ENCODE measurements around the gene CST9.
A peak's percentile ranks its signal among the peaks of the same experiment; 100 is the strongest.
"Not testable (repeated sequence)": the region's sequence is repeated elsewhere in the genome, so short reads cannot be mapped to it uniquely, and the experiment has no call there.

CST9 gene

GRCh38 chr20:23637282-23638221 lies 31.8 kb upstream of the CST9 start, which contains the start of gene CST3:
CST3 (minus strand) TSS chr20:23637955; CDS start chr20:23637862, 93 bp downstream.
- Histone ChIP-seq H3K27me3 (no peaks in the 10 kb centered on the region), H3K4me3 (peak within 1 kb of the TSS; percentile 88), H3K27ac (peak within 1 kb of the TSS; percentile 94), H3K9ac (peak within 1 kb of the TSS; percentile 86), H3K4me1 (peaks cover 79% of the 10 kb centered on the region), H3K36me3 (peaks cover 12% of the 10 kb centered on the region), H3K9me3 (no peaks in the 10 kb centered on the region), H4K20me1 (peaks cover 9% of the 10 kb centered on the region; the same call in 1 of the 2 replicates), H3K4me2 (peak within 1 kb of the TSS; percentile 99)
- no peak for TF ChIP-seq Cebpa-rat (IDR thresholded peaks at IDR 0.05)

DNA sequence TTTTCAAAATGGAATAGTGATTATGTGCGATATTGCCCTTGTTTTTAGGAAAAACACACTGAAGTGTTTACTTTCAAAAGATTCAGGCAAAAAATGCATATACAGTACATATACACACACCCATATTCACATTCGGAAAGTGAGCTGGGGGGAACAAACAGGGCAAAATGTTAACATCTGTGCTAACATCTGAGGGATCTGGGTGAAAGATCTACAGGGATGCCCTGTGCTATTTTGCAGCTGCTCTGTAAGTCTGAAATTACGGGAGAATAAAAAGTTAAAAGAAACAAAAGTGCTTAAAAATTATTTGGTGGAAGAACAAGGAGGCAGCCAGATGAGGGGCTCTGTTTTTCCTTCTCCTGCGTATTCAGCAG lies 31.2 kb upstream of the CST9 start:
- Histone ChIP-seq H3K4me3 (peak overlapping the region; percentile 88), H3K36me3 (peaks cover 13% of the 10 kb centered on the region), H3K4me2 (peak overlapping the region; percentile 99), H3K27me3 (no peaks in the 10 kb centered on the region), H3K4me1 (peaks cover 79% of the 10 kb centered on the region), H3K9me3 (no peaks in the 10 kb centered on the region), H3K9ac (peak overlapping the region; percentile 86), H4K20me1 (peaks cover 9% of the 10 kb centered on the region; the same call in 1 of the 2 replicates), H3K27ac (peak overlapping the region; percentile 94)
- TF ChIP-seq Cebpa-rat (IDR thresholded peaks at IDR 0.05): no peak

DNA sequence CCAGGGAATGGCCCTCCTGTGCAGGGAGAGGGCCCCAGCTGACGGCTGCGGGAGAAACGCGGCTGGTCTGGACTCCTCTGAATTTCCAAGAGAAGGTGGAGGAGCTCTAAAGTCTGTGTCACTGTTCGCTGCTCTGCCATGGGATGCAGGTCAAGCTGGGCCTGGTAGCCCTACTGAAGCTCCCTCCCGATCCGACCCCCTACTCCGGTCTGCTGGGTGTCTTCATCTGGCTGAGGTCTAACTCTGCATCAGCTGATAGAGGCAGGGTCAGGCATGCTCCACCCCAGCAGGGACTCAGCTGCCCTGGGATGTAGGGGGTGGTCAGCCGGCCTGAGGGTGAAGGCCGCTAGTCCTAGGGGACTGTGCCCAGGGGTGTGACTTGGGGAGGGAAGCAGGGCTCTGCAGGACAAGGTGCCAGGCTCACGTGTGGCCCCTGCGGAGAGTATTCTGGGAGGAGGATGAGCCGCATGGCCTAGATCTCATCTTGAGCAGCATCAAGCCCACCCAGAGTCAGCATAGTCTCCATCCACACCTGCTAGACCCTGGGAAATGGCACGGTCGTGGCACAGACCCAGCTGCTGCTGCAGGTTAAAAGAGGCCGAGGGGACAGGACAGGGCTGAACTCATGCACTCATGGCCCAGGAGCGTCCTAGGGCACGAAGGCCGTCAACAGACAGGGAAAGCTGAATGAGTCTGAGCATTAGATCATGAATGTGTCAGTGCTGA lies 30.6 kb upstream of the CST9 start:
- Histone ChIP-seq H3K4me3 (peak overlapping the region; percentile 88), H4K20me1 (peaks cover 9% of the 10 kb centered on the region; the same call in 1 of the 2 replicates), H3K4me1 (peaks cover 75% of the 10 kb centered on the region), H3K36me3 (peaks cover 15% of the 10 kb centered on the region), H3K27me3 (no peaks in the 10 kb centered on the region), H3K27ac (no peak overlapping the region), H3K9me3 (no peaks in the 10 kb centered on the region), H3K9ac (0 out of 2 replicates have a peak overlapping the region, but pooled peaks have one; percentile 86), H3K4me2 (peak overlapping the region; percentile 99)
- TF ChIP-seq Cebpa-rat (IDR thresholded peaks at IDR 0.05): no peak

- not testable (repeated sequence) for H3K9ac ChIP-seq, H4K20me1 ChIP-seq, H3K27ac ChIP-seq, H3K9me3 ChIP-seq, H3K4me3 ChIP-seq, H3K27me3 ChIP-seq
- Histone ChIP-seq H3K4me1 (peaks cover 69% of the 10 kb centered on the region), H3K4me2 (peak overlapping the region; percentile 99), H3K36me3 (peaks cover 17% of the 10 kb centered on the region)
Measured at GRCh38 chr20:23635768-23636090, 30.0 kb upstream of the CST9 start.

DNA sequence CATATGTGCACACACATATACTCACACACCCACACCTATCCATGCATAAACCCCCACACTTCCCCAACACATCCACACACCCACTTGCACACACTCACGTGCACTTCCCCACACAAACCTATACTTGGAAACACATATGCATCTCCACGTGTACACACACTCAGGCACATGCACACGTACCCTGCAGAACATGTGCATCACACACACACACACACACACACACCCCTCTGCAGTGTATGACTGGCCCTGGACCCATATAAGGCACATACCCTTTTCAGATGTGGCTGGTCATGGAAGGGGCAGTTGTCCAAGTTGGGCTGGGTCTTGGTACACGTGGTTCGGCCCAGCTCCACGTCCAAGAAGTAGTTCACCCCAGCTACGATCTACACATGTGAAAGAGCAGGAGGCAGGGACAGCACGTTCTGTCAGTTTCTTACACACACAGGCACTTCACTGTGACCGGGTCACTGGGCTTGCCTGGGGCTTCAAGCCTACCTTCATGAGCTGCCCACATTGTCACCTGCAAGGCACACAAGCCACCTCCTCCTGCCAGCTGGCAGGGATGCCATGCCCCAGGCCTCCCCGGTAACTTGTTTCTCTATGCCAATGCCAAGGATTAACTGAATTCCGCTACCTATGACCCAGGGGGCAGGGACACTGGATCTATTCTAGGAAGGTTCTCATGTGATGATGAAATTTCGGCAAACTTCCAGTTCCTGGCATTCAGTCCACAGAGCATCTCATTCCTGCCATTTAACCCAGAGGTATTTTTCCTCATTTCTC lies 29.5 kb upstream of the CST9 start:
- no peaks in the 10 kb centered on the region for H3K9me3 ChIP-seq
- H3K27ac ChIP-seq: no peak overlapping the region
- peak overlapping the region; percentile 59 for H3K4me2 ChIP-seq
- no peak overlapping the region for H3K4me3 ChIP-seq
- H3K36me3 ChIP-seq: peaks cover 17% of the 10 kb centered on the region
- peaks cover 69% of the 10 kb centered on the region for H3K4me1 ChIP-seq
- no peak overlapping the region for H3K9ac ChIP-seq
- H4K20me1 ChIP-seq: peaks cover 9% of the 10 kb centered on the region; the same call in 1 of the 2 replicates
- H3K27me3 ChIP-seq: no peaks in the 10 kb centered on the region
- no peak for TF ChIP-seq Cebpa-rat (IDR thresholded peaks at IDR 0.05)

- no peak overlapping the region for H3K4me3 ChIP-seq
- H3K4me1 ChIP-seq: peaks cover 69% of the 10 kb centered on the region
- H4K20me1 ChIP-seq: peaks cover 9% of the 10 kb centered on the region; the same call in 1 of the 2 replicates
- TF ChIP-seq Cebpa-rat (IDR thresholded peaks at IDR 0.05): no peak
- peak overlapping the region; percentile 59 for H3K4me2 ChIP-seq
- 0 out of 2 replicates have a peak overlapping the region, but pooled peaks have one; percentile 18 for H3K27ac ChIP-seq
- no peaks in the 10 kb centered on the region for H3K27me3 ChIP-seq
- no peaks in the 10 kb centered on the region for H3K9me3 ChIP-seq
- H3K9ac ChIP-seq: no peak overlapping the region
- peaks cover 17% of the 10 kb centered on the region for H3K36me3 ChIP-seq
Measured at GRCh38 chr20:23634044-23634801, 28.5 kb upstream of the CST9 start.

- H3K36me3 ChIP-seq: peaks cover 17% of the 10 kb centered on the region
- H4K20me1 ChIP-seq: peaks cover 9% of the 10 kb centered on the region; the same call in 1 of the 2 replicates
- no peaks in the 10 kb centered on the region for H3K9me3 ChIP-seq
- TF ChIP-seq Cebpa-rat (IDR thresholded peaks at IDR 0.05): no peak
- no peak overlapping the region for H3K27ac ChIP-seq
- no peak overlapping the region for H3K9ac ChIP-seq
- H3K4me1 ChIP-seq: peaks cover 75% of the 10 kb centered on the region
- no peak overlapping the region for H3K4me3 ChIP-seq
- no peak overlapping the region for H3K4me2 ChIP-seq
- no peaks in the 10 kb centered on the region for H3K27me3 ChIP-seq
Measured at GRCh38 chr20:23632711-23633573, 27.2 kb upstream of the CST9 start.

GRCh38 chr20:23631981-23632710 lies 26.4 kb upstream of the CST9 start:
- H3K4me1 ChIP-seq: peaks cover 81% of the 10 kb centered on the region
- no peak overlapping the region for H3K9ac ChIP-seq
- H3K27ac ChIP-seq: no peak overlapping the region
- no peaks in the 10 kb centered on the region for H3K27me3 ChIP-seq
- no peak for TF ChIP-seq Cebpa-rat (IDR thresholded peaks at IDR 0.05)
- peaks cover 17% of the 10 kb centered on the region for H3K36me3 ChIP-seq
- no peak overlapping the region for H3K4me3 ChIP-seq
- H4K20me1 ChIP-seq: peaks cover 9% of the 10 kb centered on the region; the same call in 1 of the 2 replicates
- H3K9me3 ChIP-seq: no peaks in the 10 kb centered on the region
- no peak overlapping the region for H3K4me2 ChIP-seq
